ENCODE measurements around the gene CFAP90. TPM values are rescaled to one million over a fixed set of nuclear protein-coding genes. Genes with fewer than 3 reads are reported as not detected.

The CFAP90 gene
- total RNA-seq, 1 donor from 2014 or later: not detected

GRCh38 chr5:7867260-7867659, 16.3 kb upstream of the CFAP90 start:
- no peak for DNase-seq

- no peak for DNase-seq
Measured at GRCh38 chr5:7866196-7866595, 15.3 kb upstream of the CFAP90 start.

DNA sequence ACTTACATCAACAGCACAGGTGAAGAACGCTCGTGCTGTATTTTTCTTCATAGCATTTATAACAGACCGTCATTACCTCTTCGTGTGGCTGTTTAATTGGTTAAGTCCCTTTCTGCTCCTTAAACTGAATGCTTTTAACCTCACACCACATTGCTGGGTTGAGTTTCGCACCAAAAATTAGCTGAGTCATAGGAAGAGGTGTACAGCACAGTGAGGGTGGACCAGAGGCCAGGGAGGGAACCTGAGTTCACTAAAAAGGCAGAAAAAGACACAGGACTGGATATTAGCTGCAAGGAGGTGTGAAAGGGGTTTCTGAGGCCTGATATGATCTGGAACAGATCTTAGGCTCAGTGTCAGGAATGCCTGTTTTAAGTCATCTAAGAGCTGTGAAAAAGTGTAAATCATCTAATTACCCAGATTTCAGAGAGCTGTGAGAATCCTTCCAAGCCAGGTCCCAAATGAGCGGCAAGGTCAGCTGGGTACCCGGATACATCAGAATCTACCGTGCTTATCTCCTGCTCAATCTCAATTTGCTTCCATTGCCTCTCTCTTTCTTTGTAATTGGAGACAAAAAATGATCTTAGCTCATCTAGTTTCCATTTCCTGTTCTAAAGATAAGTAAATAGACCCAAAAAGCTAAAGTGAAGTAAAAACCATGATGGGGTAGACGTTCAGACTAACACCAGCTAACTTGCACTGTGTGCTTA, 7.1 kb upstream of the CFAP90 start:
- no peak for DNase-seq

GRCh38 chr5:7857361-7857760, 6.4 kb upstream of the CFAP90 start:
- no peak for DNase-seq

- DNase-seq: peak; percentile 51
Measured at GRCh38 chr5:7856855-7857254, 5.9 kb upstream of the CFAP90 start.

- DNase-seq: no peak
Measured at GRCh38 chr5:7855611-7856010, 4.7 kb upstream of the CFAP90 start.

GRCh38 chr5:7852988-7853387, 2.1 kb upstream of the CFAP90 start:
- no peak for DNase-seq

GRCh38 chr5:7852542-7852941, 1.6 kb upstream of the CFAP90 start:
- no peak for DNase-seq

DNA sequence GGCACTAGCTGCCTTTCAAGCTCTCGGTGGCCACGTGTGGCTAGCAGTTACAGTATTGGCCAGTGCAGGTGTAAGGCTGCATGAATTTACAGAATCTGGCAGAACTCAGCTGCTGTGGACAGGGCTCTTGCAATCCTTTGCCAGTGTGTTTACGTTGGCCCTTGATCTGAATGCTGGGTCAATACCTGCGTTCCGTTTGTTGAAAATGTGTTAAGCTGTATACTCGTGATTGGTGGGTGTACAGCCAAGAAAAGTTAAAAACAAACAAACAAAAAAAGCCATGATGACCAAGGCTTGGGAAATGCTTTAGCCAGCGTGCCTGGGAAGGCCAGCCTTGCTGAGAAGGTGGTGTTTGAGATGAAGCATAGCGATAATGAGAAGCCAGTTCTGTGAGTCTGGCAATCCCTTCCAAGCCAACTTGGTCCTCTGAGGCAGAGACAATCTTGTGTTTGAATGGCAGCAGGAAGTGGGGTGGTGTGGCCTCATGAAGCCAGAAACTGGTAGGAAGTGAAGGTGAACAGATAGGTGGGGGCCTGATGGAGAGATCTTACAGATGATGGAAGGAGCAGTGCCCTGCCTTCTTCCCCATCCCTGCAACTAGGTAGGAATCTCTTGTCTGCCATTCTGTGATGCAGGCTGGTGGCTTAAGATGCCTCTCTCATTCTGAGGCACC, 820 bp upstream of the CFAP90 start:
- no peak for DNase-seq

GRCh38 chr5:7851240-7851592, 283 bp upstream of the CFAP90 start:
- DNase-seq: no peak

- no peak for DNase-seq
Measured at GRCh38 chr5:7849681-7850394, 1.1 kb downstream of the CFAP90 start.

DNA sequence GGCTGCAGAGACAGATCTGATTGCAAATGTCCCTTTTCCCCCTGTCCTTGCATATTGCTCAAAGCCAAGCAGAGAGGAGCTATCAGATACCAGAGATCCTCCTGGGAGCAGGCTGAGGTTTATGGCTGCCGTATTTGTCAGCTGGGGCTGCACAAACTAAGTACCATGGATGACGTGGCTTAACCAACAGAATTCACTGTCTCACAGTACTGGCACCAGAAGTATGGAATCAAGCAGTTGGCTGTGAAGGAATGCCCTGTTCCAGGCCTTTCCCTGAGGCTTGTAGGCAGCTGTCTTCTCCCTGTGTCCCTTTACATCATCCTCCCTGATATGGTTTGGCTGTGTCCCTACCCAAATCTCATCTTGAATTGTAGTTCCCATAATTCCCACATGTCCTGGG, 2.6 kb downstream of the CFAP90 start:
- DNase-seq: no peak

GRCh38 chr5:7846327-7846726, 4.6 kb downstream of the CFAP90 start:
- no peak for DNase-seq

- DNase-seq: no peak
Measured at GRCh38 chr5:7845557-7845956, 5.4 kb downstream of the CFAP90 start.

DNA sequence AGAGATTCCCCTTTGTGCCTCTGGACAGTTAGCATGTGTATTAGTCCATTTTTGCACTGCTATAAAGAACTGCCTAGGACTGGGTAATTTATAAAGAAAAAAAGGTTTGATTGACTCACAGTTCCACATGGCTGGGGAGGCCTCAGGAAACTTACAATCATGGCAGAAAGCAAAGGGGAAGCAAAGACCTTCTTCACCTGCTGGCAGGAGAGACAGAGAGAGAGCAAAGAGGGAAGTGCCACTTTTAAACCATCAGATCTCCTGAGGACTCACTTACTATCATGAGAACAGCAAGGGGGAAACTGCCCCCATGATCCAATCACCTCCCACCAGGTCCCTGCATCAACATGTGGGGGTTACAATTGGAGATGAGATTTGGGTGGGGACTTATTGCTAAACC, 6.0 kb downstream of the CFAP90 start:
- no peak for DNase-seq

GRCh38 chr5:7842531-7842930, 8.4 kb downstream of the CFAP90 start:
- DNase-seq: no peak

- DNase-seq: no peak
Measured at GRCh38 chr5:7837403-7837802, 13.5 kb downstream of the CFAP90 start.

- DNase-seq: no peak
Measured at GRCh38 chr5:7834982-7835381, 16.0 kb downstream of the CFAP90 start.

DNA sequence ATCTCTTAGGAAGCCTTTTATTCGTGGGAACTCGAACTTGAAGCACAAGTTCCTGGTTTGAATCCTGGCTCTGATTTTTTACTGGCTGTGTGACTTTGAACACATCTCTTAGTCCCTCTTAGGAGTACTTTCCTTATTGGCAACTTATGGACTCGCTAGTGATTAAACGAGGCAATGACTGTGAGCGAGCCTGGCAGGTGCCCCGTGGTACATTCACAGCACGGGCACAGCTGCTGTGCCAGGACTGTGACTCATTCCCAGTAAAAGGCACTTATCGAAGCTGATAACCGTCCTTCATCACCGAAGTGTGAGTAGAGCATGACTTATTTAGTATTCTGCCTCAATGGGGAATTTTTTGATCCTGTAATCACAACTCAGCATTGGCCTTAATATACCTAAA, 22.7 kb downstream of the CFAP90 start:
- no peak for DNase-seq

DNA sequence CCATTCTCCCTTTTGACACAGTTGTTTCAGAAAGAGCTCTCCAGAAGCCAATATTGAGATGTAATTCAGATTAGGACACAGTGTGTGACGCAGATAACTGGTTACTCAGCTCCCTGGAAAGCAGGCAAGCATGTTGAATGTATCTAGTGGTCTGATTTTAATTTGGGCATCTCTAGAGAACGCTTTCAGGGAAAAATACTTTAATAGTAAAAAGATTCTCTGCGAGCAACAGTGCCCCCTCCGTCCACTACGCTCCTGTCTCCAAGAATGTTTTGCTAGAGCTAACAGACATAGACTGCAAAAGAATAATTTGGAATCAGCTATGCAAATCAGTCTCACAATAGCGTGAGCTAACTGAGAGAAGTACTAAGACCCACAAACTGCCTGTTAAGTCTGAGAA, 23.3 kb downstream of the CFAP90 start:
- DNase-seq: no peak

- no peak for DNase-seq
Measured at GRCh38 chr5:7825630-7826029, 25.3 kb downstream of the CFAP90 start.

GRCh38 chr5:7824995-7825394, 25.9 kb downstream of the CFAP90 start:
- no peak for DNase-seq

GRCh38 chr5:7823594-7823993, 27.3 kb downstream of the CFAP90 start:
- no peak for DNase-seq

- no peak for DNase-seq
Measured at GRCh38 chr5:7822449-7822848, 28.5 kb downstream of the CFAP90 start.

Data from dermis blood vessel endothelial cell (primary cell).